ENCODE measurements around the gene KRT17.
"Not testable (repeated sequence)": the region's sequence is repeated elsewhere in the genome, so short reads cannot be mapped to it uniquely, and the experiment has no call there.

The KRT17 gene

GRCh38 chr17:41653892-41654677 lies 29.7 kb upstream of the KRT17 start:
- DNase-seq (ENCODE audit: low spot score), result peak; percentile 85

GRCh38 chr17:41653421-41653820 lies 29.0 kb upstream of the KRT17 start:
- no peak for DNase-seq (ENCODE audit: low spot score)

GRCh38 chr17:41652461-41652970 lies 28.1 kb upstream of the KRT17 start:
- no peak for DNase-seq (ENCODE audit: low spot score)

- no peak for DNase-seq (ENCODE audit: low spot score)
Observed at GRCh38 chr17:41651625-41652460, 27.5 kb upstream of the KRT17 start.

- no peak for DNase-seq (ENCODE audit: low spot score)
Observed at GRCh38 chr17:41650794-41651624, 26.6 kb upstream of the KRT17 start.

- DNase-seq (ENCODE audit: low spot score), result no peak
Observed at GRCh38 chr17:41649923-41650519, 25.6 kb upstream of the KRT17 start.

- DNase-seq (ENCODE audit: low spot score), result peak; percentile 83
Observed at GRCh38 chr17:41648411-41649195, 24.2 kb upstream of the KRT17 start.

GRCh38 chr17:41647940-41648410 lies 23.6 kb upstream of the KRT17 start:
- peak; percentile 80 for DNase-seq (ENCODE audit: low spot score)

GRCh38 chr17:41647038-41647813 lies 22.9 kb upstream of the KRT17 start:
- DNase-seq (ENCODE audit: low spot score), result no peak

- DNase-seq (ENCODE audit: low spot score), result peak; percentile 31
Observed at GRCh38 chr17:41642252-41643156, 18.1 kb upstream of the KRT17 start.

- DNase-seq (ENCODE audit: low spot score), result not testable (repeated sequence)
Observed at GRCh38 chr17:41640596-41640995, 16.2 kb upstream of the KRT17 start.

GRCh38 chr17:41639492-41640473 lies 15.4 kb upstream of the KRT17 start:
- no peak for DNase-seq (ENCODE audit: low spot score)

- no peak for DNase-seq (ENCODE audit: low spot score)
Observed at GRCh38 chr17:41638941-41639340, 14.6 kb upstream of the KRT17 start.

- no peak for DNase-seq (ENCODE audit: low spot score)
Observed at GRCh38 chr17:41638194-41638593, 13.8 kb upstream of the KRT17 start.

GRCh38 chr17:41636652-41637051 lies 12.3 kb upstream of the KRT17 start:
- DNase-seq (ENCODE audit: low spot score), result no peak

GRCh38 chr17:41635121-41636097 lies 11.0 kb upstream of the KRT17 start:
- no peak for DNase-seq (ENCODE audit: low spot score)

Data from kidney tubule cell (primary cell).